ENCODE measurements around the gene C11orf21.
"Not testable (repeated sequence)": the region's sequence is repeated elsewhere in the genome, so short reads cannot be mapped to it uniquely, and the experiment has no call there.

C11orf21 gene

GRCh38 chr11:2343502-2343901 lies 41.8 kb upstream of the C11orf21 start:
- CTCF ChIA-PET = no interaction called here
- H3K27ac ChIP-seq = no peak overlapping the region
- no peak for DNase-seq (ENCODE audit: low spot score)
- POLR2A ChIA-PET (ENCODE audit: low non-redundant PET) = no interaction called here
- no peak for TF ChIP-seq CTCF (conservative IDR thresholded peaks at IDR 0.05; ENCODE audit: low read depth)

- DNase-seq (ENCODE audit: low spot score) = no peak
- CTCF ChIA-PET = no interaction called here
- TF ChIP-seq CTCF (conservative IDR thresholded peaks at IDR 0.05; ENCODE audit: low read depth) = no peak
- H3K27ac ChIP-seq = no peak overlapping the region
- POLR2A ChIA-PET (ENCODE audit: low non-redundant PET) = no interaction called here
These were observed 41.3 kb upstream of the C11orf21 start for GRCh38 chr11:2342981-2343380.

- ChIA-PET CTCF (interaction anchor here (0.7 kb wide), 1 partner anchor 78 kb away, joined by 3 read pairs; no protein-coding TSS in a partner anchor), POLR2A (ENCODE audit: low non-redundant PET) (no interaction called here)
- DNase-seq (ENCODE audit: low spot score) = no peak
- no peak for TF ChIP-seq CTCF (conservative IDR thresholded peaks at IDR 0.05; ENCODE audit: low read depth)
- H3K27ac ChIP-seq = no peak overlapping the region
These were observed 40.8 kb upstream of the C11orf21 start for GRCh38 chr11:2342557-2342956.

GRCh38 chr11:2338760-2339159 lies 37.0 kb upstream of the C11orf21 start:
- CTCF ChIA-PET; H3K27ac ChIP-seq; POLR2A ChIA-PET (ENCODE audit: low non-redundant PET); DNase-seq (ENCODE audit: low spot score): not testable (repeated sequence)

- CTCF ChIA-PET; DNase-seq (ENCODE audit: low spot score); POLR2A ChIA-PET (ENCODE audit: low non-redundant PET): not testable (repeated sequence)
- peak overlapping the region; percentile 67 for H3K27ac ChIP-seq
These were observed 33.6 kb upstream of the C11orf21 start for GRCh38 chr11:2335286-2335685.

GRCh38 chr11:2333486-2334205 lies 31.9 kb upstream of the C11orf21 start:
- CTCF ChIA-PET; POLR2A ChIA-PET (ENCODE audit: low non-redundant PET); H3K27ac ChIP-seq; DNase-seq (ENCODE audit: low spot score): not testable (repeated sequence)

- H3K27ac ChIP-seq; DNase-seq (ENCODE audit: low spot score); CTCF ChIA-PET; POLR2A ChIA-PET (ENCODE audit: low non-redundant PET): not testable (repeated sequence)
These were observed 30.9 kb upstream of the C11orf21 start for GRCh38 chr11:2332569-2332968.

GRCh38 chr11:2331404-2331803 lies 29.7 kb upstream of the C11orf21 start:
- no peak for TF ChIP-seq CTCF (conservative IDR thresholded peaks at IDR 0.05; ENCODE audit: low read depth)

GRCh38 chr11:2330696-2331095 lies 29.0 kb upstream of the C11orf21 start:
- DNase-seq (ENCODE audit: low spot score) = no peak
- ChIA-PET CTCF (no interaction called here), POLR2A (ENCODE audit: low non-redundant PET) (no interaction called here)
- H3K27ac ChIP-seq = no peak overlapping the region
- no peak for TF ChIP-seq CTCF (conservative IDR thresholded peaks at IDR 0.05; ENCODE audit: low read depth)

More at GRCh38 chr11:2331404-2331803, 29.7 kb upstream of the C11orf21 start:
- no peak for DNase-seq (ENCODE audit: low spot score)
- ChIA-PET CTCF (no interaction called here), POLR2A (ENCODE audit: low non-redundant PET) (no interaction called here)
- no peak overlapping the region for H3K27ac ChIP-seq

All from RWPE1 (cell line).